Measurements from ENCODE around the gene COL4A2.

- TF ChIP-seq EZH2 (IDR thresholded peaks at IDR 0.05; ENCODE audit: insufficient read depth, poor library complexity, severe bottlenecking) (no peak), EZH2phosphoT487 (IDR thresholded peaks at IDR 0.05; ENCODE audit: insufficient read depth, low read depth) (no peak)
These were observed 9.1 kb downstream of the COL4A2 start for GRCh38 chr13:110316196-110316595.
